ENCODE results near the gene SNX14.
A peak's percentile ranks its signal among the peaks of the same experiment; 100 is the strongest.

The SNX14 gene

GRCh38 chr6:85561750-85562357, 31.8 kb downstream of the SNX14 start:
- POLR2A ChIA-PET: interaction anchor here (0.7 kb wide), 1 partner anchor 114 kb away, joined by 3 read pairs; no protein-coding TSS in a partner anchor
- H3K4me1 ChIP-seq (ENCODE audit: control insufficient read depth, insufficient read depth, low read length): no peaks in the 10 kb centered on the region
- H3K36me3 ChIP-seq (ENCODE audit: control insufficient read depth in 2 of 2, insufficient read depth in 1 of 2, low read length in 2 of 2): peaks cover 0 to 27% of the 10 kb centered on the region in 2 experiments; a peak in 2 of 3 replicates
- H3K27ac ChIP-seq (ENCODE audit: extremely low read depth, low read depth, low read length): no peak overlapping the region
- H3K4me3 ChIP-seq (ENCODE audit: low read depth, low read length): no peak overlapping the region
- H3K9me3 ChIP-seq (ENCODE audit: control insufficient read depth, insufficient read depth, low read depth, low read length): no peaks in the 10 kb centered on the region
- TF ChIP-seq MZF1 (tag by site-specific recombination; IDR thresholded peaks at IDR 0.05; ENCODE audit: borderline replicate concordance): 0 out of 2 replicates have a peak, but pooled peaks have one; percentile 32
- TF ChIP-seq ZXDB (tag by site-specific recombination; IDR thresholded peaks at IDR 0.05): no peak
- TF ChIP-seq ZNF184 (tag by site-specific recombination; IDR thresholded peaks at IDR 0.05): no peak
- peak; percentile 26; the same call in 1 of the 2 replicates for TF ChIP-seq ZNF146 (tag by site-specific recombination; IDR thresholded peaks at IDR 0.05)
- CTCF ChIA-PET: interaction anchor here (1.3 kb wide), 1 partner anchor 24 kb away, joined by 3 read pairs; no protein-coding TSS in a partner anchor

DNA sequence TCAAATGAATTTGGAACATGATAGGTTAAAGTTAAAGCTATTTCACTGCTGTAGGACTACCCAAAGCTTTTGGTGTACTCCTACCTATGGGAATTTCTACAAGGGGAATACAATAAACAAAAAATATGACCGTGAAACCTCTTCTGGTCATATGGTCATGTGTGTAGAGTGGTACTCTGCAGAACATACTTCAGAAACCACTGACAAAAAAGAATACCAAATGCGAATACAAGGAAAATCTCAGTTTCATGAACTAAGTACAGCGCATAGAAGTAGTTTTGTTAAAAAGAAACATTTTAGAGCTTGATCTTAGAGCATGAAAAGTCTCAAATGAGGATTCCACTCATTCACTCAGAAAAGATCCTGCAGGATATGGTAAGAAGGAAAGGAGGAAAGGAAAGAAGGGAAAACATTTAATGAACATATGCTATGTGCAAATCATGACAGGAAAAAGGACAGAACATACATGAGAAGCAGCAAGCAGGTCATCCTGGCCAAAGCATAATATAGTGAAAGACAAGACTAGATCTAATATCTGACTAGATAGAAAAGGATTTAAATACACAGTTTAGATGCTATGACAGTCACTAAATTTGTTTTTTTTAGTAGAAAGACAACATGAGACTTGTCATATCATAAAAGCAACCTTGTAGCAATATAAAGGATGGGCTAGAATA, 36.5 kb downstream of the SNX14 start:
- Histone ChIP-seq H3K4me1 (ENCODE audit: control insufficient read depth, insufficient read depth, low read length) (no peaks in the 10 kb centered on the region), H3K4me3 (ENCODE audit: low read depth, low read length) (no peak overlapping the region), H3K9me3 (ENCODE audit: control insufficient read depth, insufficient read depth, low read depth, low read length) (no peaks in the 10 kb centered on the region), H3K36me3 (ENCODE audit: control insufficient read depth in 2 of 2, insufficient read depth in 1 of 2, low read length in 2 of 2) (peaks cover 0 to 36% of the 10 kb centered on the region in 2 experiments; a peak in 2 of 3 replicates), H3K27ac (ENCODE audit: extremely low read depth, low read depth, low read length) (no peak overlapping the region)
- TF ChIP-seq ZNF146 (tag by site-specific recombination; IDR thresholded peaks at IDR 0.05) (no peak), ZNF548 (tag by site-specific recombination; IDR thresholded peaks at IDR 0.05) (no peak), GLIS2 (tag by site-specific recombination; IDR thresholded peaks at IDR 0.05) (no peak), GLI4 (tag by site-specific recombination; IDR thresholded peaks at IDR 0.05) (no peak), ZSCAN16 (tag by site-specific recombination; IDR thresholded peaks at IDR 0.05) (no peak), HIC1 (tag by site-specific recombination; IDR thresholded peaks at IDR 0.05) (no peak), ZNF302 (tag by site-specific recombination; IDR thresholded peaks at IDR 0.05; ENCODE audit: low read depth) (no peak), ZNF610 (tag by site-specific recombination; IDR thresholded peaks at IDR 0.05; ENCODE audit: borderline replicate concordance) (no peak), ZNF214 (tag by site-specific recombination; IDR thresholded peaks at IDR 0.05; ENCODE audit: borderline replicate concordance) (no peak), ZNF132 (tag by site-specific recombination; IDR thresholded peaks at IDR 0.05; ENCODE audit: borderline replicate concordance) (no peak)
- TF ChIP-seq, protein P1, sequence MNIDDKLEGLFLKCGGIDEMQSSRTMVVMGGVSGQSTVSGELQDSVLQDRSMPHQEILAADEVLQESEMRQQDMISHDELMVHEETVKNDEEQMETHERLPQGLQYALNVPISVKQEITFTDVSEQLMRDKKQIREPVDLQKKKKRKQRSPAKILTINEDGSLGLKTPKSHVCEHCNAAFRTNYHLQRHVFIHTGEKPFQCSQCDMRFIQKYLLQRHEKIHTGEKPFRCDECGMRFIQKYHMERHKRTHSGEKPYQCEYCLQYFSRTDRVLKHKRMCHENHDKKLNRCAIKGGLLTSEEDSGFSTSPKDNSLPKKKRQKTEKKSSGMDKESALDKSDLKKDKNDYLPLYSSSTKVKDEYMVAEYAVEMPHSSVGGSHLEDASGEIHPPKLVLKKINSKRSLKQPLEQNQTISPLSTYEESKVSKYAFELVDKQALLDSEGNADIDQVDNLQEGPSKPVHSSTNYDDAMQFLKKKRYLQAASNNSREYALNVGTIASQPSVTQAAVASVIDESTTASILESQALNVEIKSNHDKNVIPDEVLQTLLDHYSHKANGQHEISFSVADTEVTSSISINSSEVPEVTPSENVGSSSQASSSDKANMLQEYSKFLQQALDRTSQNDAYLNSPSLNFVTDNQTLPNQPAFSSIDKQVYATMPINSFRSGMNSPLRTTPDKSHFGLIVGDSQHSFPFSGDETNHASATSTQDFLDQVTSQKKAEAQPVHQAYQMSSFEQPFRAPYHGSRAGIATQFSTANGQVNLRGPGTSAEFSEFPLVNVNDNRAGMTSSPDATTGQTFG (tag by site-specific recombination; IDR thresholded peaks at IDR 0.05; ENCODE audit: borderline replicate concordance): no peak
- ChIA-PET CTCF (no interaction called here), POLR2A (no interaction called here)

DNA sequence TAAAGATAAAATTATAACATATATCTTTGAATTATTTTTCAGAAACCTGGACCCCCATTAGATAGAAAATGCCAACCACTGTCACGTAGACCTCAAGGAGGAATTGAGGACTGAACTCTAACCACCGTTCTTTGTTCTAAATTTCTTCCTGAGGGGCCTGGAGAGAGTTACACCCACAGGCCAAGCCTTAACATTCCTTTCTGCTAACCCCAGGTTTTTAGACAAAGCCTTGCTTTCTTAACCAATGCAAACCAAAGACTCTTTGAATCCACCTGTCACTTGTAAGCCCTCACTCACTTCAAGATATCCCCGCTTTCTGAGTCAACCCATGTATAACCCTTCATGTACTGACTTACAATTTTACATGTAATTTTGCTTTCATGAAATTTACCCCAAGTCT, 41.0 kb downstream of the SNX14 start:
- no peak overlapping the region for H3K27ac ChIP-seq (ENCODE audit: extremely low read depth, low read depth, low read length)
- POLR2A ChIA-PET: no interaction called here
- CTCF ChIA-PET: no interaction called here

More for the DNA sequence above, 41.0 kb downstream of the SNX14 start:
- TF ChIP-seq ZFP41 (tag by site-specific recombination; IDR thresholded peaks at IDR 0.05; ENCODE audit: borderline replicate concordance): no peak
- no peak for TF ChIP-seq ZNF354C (tag by site-specific recombination; IDR thresholded peaks at IDR 0.05; ENCODE audit: borderline replicate concordance, low read depth)
- TF ChIP-seq SP7 (tag by site-specific recombination; IDR thresholded peaks at IDR 0.05): no peak
- TF ChIP-seq REPIN1 (tag by site-specific recombination; IDR thresholded peaks at IDR 0.05; ENCODE audit: low read depth): no peak
- Histone ChIP-seq H3K4me3 (ENCODE audit: low read depth, low read length) (no peak overlapping the region), H3K4me1 (ENCODE audit: control insufficient read depth, insufficient read depth, low read length) (no peaks in the 10 kb centered on the region), H3K36me3 (ENCODE audit: control insufficient read depth in 2 of 2, insufficient read depth in 1 of 2, low read length in 2 of 2) (peaks cover 4 to 41% of the 10 kb centered on the region in 2 experiments; a peak in 2 of 3 replicates), H3K9me3 (ENCODE audit: control insufficient read depth, insufficient read depth, low read depth, low read length) (no peaks in the 10 kb centered on the region)
